ENCODE data around the gene DHH.

GRCh38 chr12:49093792-49094159, 825 bp downstream of the DHH start:
- TF ChIP-seq, protein P1, sequence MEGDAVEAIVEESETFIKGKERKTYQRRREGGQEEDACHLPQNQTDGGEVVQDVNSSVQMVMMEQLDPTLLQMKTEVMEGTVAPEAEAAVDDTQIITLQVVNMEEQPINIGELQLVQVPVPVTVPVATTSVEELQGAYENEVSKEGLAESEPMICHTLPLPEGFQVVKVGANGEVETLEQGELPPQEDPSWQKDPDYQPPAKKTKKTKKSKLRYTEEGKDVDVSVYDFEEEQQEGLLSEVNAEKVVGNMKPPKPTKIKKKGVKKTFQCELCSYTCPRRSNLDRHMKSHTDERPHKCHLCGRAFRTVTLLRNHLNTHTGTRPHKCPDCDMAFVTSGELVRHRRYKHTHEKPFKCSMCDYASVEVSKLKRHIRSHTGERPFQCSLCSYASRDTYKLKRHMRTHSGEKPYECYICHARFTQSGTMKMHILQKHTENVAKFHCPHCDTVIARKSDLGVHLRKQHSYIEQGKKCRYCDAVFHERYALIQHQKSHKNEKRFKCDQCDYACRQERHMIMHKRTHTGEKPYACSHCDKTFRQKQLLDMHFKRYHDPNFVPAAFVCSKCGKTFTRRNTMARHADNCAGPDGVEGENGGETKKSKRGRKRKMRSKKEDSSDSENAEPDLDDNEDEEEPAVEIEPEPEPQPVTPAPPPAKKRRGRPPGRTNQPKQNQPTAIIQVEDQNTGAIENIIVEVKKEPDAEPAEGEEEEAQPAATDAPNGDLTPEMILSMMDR (IDR thresholded peaks at IDR 0.05; ENCODE audit: low read depth, low read length) = no peak
- no peak for TF ChIP-seq EZH2phosphoT487 (IDR thresholded peaks at IDR 0.05; ENCODE audit: low read depth)
